ENCODE results near the gene NR5A2. TPM values are rescaled to one million over a fixed set of nuclear protein-coding genes. Genes with fewer than 3 reads are reported as not detected.

NR5A2 gene
- total and polyA plus RNA-seq, 3 donors from 2014 or later: 1.3 to 4.4 (median 2.3) TPM

- H3K27ac ChIP-seq: no peak overlapping the region
- peaks cover 7% of the 10 kb centered on the region for H3K4me1 ChIP-seq
- no peaks in the 10 kb centered on the region for H3K27me3 ChIP-seq
- TF ChIP-seq POLR2A (IDR thresholded peaks at IDR 0.05): no peak
- TF ChIP-seq CTCF (IDR thresholded peaks at IDR 0.05): no peak
- 17 to 22% methylated on average over 8 of the region's 8 CpGs for WGBS, 2 donors
- H3K4me3 ChIP-seq: no peak overlapping the region
- DNase-seq: no peak
- no peaks in the 10 kb centered on the region for H3K36me3 ChIP-seq (ENCODE audit: low read depth, missing control alignments)
- H3K9me3 ChIP-seq: no peaks in the 10 kb centered on the region
- intact Hi-C loops (cut with DNase I; ENCODE audit: low total_unique reads): no loop called here
Observed at GRCh38 chr1:200075522-200075921, 48.0 kb downstream of the NR5A2 start.

DNA sequence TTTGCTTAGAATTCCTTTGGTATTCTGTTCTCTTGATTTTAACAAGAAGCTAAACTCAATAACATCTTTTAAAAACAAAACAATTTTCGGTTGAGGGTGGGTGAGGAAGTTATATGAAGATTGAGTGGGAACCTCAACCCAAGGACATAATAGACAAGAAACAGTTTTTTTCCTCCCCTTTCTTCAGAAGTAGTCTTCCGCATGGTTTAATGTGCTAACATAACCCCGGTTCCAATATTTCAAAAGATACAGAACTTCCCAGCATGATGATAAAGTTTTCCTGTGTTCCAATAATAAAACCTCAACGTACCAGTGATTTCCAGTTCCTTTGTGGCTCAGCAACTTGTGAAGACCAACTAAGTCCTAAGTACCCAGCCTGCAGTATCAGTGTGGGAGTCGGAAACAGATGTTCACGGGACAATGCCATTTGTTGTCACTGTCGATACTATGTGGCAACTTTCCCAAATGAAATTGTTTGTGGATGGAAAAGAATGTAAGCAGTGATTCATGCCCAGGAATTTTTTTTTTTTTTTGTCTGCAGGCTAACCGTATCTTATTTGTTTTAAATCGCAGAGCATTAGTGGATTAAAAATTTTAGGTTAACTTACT is 48.5 kb downstream of the NR5A2 start:
- WGBS, 2 donors: 12 to 15% methylated on average over 9 of the region's 9 CpGs
- H3K27ac ChIP-seq: no peak overlapping the region
- no peaks in the 10 kb centered on the region for H3K9me3 ChIP-seq
- H3K4me1 ChIP-seq: peaks cover 7% of the 10 kb centered on the region
- intact Hi-C loops (cut with DNase I; ENCODE audit: low total_unique reads): no loop called here
- peak; percentile 85 for DNase-seq
- H3K27me3 ChIP-seq: no peaks in the 10 kb centered on the region
- TF ChIP-seq POLR2A (IDR thresholded peaks at IDR 0.05) (no peak), CTCF (IDR thresholded peaks at IDR 0.05) (no peak)
- H3K36me3 ChIP-seq (ENCODE audit: low read depth, missing control alignments): no peaks in the 10 kb centered on the region
- no peak overlapping the region for H3K4me3 ChIP-seq

GRCh38 chr1:200079232-200079940 is 51.9 kb downstream of the NR5A2 start:
- H3K4me1 ChIP-seq: peaks cover 7% of the 10 kb centered on the region
- DNase-seq: no peak
- intact Hi-C loops (cut with DNase I; ENCODE audit: low total_unique reads): no loop called here
- 67 to 69% methylated on average over 8 of the region's 8 CpGs for WGBS, 2 donors
- no peaks in the 10 kb centered on the region for H3K27me3 ChIP-seq
- H3K4me3 ChIP-seq: no peak overlapping the region
- no peaks in the 10 kb centered on the region for H3K36me3 ChIP-seq (ENCODE audit: low read depth, missing control alignments)
- no peaks in the 10 kb centered on the region for H3K9me3 ChIP-seq
- no peak for TF ChIP-seq CTCF (IDR thresholded peaks at IDR 0.05)
- TF ChIP-seq POLR2A (IDR thresholded peaks at IDR 0.05): no peak
- H3K27ac ChIP-seq: no peak overlapping the region

DNA sequence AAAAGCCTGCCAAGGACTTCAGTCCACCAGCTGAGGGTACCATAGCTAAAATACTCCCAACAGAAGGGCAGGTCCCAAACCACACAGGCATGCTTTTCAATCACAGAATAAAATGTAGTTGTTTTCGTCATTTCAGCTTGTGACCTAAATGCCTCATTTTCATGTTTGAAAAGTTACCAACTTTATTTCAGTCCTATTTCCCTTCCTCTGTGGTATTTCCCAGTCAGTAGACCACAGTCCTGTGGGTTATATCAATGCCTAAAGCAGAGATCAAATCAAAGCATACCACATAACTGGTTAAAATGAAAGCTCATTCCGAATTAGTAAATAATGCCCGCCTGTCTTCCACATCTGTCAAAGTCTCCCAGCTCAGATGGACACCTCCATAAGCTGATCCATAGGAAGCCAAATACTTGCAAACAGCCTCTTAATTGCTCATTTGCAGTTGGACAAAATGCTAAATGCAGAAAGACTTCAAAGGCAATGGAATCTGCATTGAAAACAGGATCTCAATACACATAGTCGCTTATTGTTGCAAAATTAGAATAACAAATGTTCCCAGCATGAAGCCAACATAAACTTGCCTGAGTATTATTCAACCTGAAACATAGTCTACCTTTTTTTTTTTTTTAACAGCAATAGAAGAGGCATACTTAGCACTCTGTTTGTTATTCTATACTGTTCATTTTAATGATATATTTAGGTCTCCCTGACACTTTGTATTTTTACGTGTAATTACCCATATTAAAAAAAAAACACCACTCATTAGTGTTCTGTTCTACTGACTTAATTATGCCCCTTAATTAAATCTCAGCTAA is 53.9 kb downstream of the NR5A2 start:
- no peak for DNase-seq
- no peaks in the 10 kb centered on the region for H3K36me3 ChIP-seq (ENCODE audit: low read depth, missing control alignments)
- H3K27ac ChIP-seq: no peak overlapping the region
- H3K4me1 ChIP-seq: peaks cover 2% of the 10 kb centered on the region
- intact Hi-C loops (cut with DNase I; ENCODE audit: low total_unique reads): no loop called here
- H3K9me3 ChIP-seq: no peaks in the 10 kb centered on the region
- TF ChIP-seq CTCF (IDR thresholded peaks at IDR 0.05): no peak
- TF ChIP-seq POLR2A (IDR thresholded peaks at IDR 0.05): no peak
- no peaks in the 10 kb centered on the region for H3K27me3 ChIP-seq
- 63 to 71% methylated on average over 5 of the region's 5 CpGs for WGBS, 2 donors
- H3K4me3 ChIP-seq: no peak overlapping the region
